Right ventricle myocardium superior (tissue), 1 donor: Measurements from ENCODE around the gene PDCD6IP. TPM values are rescaled to one million over a fixed set of nuclear protein-coding genes. Genes with fewer than 3 reads are reported as not detected.
"Not testable (repeated sequence)": the region's sequence is repeated elsewhere in the genome, so short reads cannot be mapped to it uniquely, and the experiment has no call there.

ENCODE experiments used
- ATAC-seq: fragments of 200-7000 bp; cut with Tn5 transposase; one replicate; pipeline ENCODE4 v1.9.1; 2020; ENCODE audit warnings: mild to moderate bottlenecking; ENCODE audit not compliant: poor library complexity
- DNase-seq: peaks from one replicate; pipeline ENCODE4 v3.0.0-alpha.2; 2020
- intact Hi-C: fragments of 100-400 bp; cut with DNase I; formaldehyde crosslinking; loops from one replicate; pipeline ENCODE4 v1.11.2; 2022
- long read RNA-seq: library from polyadenylated mRNA; unstranded; transcript quantifications from one replicate; pipeline ENCODE4 v2.0.0, GENCODE V29; 2021
- total RNA-seq: library from RNA; stranded (reverse); fragmentation: NEBNext Ultra II Directional; extraction: Animal tissue kit (Norgen Biotek cat#: 25700); gene quantifications from one replicate; pipeline ENCODE4 v1.2.1, GENCODE V29; 2021
- donor health status: DM: no; HTN: yes; CAD: no; lungs with severe emphysema.

PDCD6IP gene, protein sequence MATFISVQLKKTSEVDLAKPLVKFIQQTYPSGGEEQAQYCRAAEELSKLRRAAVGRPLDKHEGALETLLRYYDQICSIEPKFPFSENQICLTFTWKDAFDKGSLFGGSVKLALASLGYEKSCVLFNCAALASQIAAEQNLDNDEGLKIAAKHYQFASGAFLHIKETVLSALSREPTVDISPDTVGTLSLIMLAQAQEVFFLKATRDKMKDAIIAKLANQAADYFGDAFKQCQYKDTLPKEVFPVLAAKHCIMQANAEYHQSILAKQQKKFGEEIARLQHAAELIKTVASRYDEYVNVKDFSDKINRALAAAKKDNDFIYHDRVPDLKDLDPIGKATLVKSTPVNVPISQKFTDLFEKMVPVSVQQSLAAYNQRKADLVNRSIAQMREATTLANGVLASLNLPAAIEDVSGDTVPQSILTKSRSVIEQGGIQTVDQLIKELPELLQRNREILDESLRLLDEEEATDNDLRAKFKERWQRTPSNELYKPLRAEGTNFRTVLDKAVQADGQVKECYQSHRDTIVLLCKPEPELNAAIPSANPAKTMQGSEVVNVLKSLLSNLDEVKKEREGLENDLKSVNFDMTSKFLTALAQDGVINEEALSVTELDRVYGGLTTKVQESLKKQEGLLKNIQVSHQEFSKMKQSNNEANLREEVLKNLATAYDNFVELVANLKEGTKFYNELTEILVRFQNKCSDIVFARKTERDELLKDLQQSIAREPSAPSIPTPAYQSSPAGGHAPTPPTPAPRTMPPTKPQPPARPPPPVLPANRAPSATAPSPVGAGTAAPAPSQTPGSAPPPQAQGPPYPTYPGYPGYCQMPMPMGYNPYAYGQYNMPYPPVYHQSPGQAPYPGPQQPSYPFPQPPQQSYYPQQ
- total RNA-seq, result 131 TPM
- long read RNA-seq, full-length matches to known transcripts, result 132 of 154 reads
- long read RNA-seq, partial matches to known transcripts, result 9 of 154 reads
- long read RNA-seq, other reads (novel, unspliced or antisense), result 13 of 154 reads

DNA sequence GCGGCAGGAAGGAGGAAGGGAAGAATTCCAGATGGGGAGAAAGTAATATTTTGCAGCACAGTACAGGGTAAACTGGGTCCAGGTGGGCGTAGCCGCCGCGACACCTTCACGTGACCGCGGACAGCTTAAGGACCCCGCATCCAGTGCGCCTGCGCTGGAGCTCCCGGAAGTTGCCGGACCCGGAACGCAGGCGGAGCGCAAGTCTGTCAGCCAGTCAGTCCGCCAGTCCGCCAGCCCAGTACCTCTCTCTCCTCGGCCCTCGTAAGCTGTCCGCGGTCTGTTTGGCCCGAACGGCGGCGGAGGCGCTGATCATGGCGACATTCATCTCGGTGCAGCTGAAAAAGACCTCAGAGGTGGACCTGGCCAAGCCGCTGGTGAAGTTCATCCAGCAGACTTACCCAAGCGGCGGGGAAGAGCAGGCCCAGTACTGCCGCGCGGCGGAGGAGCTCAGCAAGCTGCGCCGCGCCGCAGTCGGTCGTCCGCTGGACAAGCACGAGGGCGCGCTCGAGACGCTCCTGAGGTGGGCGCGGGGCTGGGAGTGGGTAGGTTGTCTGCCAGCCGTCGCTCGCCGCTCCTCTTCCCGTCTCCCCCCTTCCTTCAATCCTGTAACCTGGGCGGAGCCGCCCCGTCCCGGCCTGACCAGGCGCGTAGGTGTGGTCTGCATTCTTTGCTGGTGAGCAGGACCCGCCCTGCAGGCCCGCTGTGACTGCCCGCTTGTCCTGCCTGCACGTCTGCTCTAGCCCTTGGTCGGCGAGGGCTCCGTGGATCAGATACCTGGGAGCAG lies at the start of gene PDCD6IP:
Gene PDCD6IP (plus strand): TSS at position 213 of the 784 bp plus-strand sequence. CDS start 99 bp downstream, at position 312.
- intact Hi-C loops, result no loop called here
- ATAC-seq (peak; percentile 96), DNase-seq (peak; percentile 96)

- intact Hi-C loops, result no loop called here
- DNase-seq (no peak), ATAC-seq (no peak)
Observed at GRCh38 chr3:33749546-33750210, 48.8 kb upstream of the PDCD6IP start.

- no peak for DNase-seq
- ATAC-seq, result no peak
- intact Hi-C loops, result no loop called here
Observed at GRCh38 chr3:33750211-33750548, 48.2 kb upstream of the PDCD6IP start.

DNA sequence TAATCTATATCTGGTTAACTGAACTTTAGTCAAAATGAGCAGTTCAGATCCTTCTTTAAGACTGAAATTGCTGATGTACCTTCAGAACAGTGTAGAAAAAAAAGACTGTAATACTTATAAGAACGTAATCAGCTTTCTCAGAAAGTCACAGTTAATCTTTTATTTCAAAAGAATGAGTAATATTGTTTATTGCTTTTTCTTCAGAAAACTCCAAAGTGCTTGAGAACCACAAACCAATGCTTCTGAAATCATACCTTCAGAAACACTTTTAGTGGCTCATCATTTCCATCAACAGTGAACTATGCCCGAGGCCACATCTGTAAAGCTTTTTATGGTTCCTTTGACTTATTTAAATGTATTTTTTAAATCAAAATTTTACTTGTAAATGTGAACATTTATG lies 47.1 kb upstream of the PDCD6IP start:
- intact Hi-C loops, result no loop called here
- no peak for DNase-seq
- ATAC-seq, result no peak

DNA sequence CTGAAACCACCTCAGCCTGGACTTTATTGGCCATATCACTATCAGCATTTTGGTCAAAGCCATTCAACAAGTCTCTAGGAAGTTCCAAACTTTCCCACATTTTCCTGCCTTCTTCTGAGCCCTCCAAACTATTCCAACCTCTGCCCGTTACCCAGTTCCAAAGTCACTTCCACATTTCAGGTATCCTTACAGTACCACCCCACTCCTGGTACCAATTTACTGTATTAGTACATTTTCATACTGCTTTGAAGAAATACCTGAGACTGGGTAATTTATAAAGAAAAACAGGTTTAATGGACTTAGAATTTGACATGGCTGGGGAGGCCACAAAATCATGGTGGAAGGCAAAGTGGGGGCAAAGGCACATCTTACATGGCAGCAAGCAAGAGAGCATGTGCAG lies 44.0 kb upstream of the PDCD6IP start:
- DNase-seq, intact Hi-C loops, ATAC-seq: not testable (repeated sequence)

GRCh38 chr3:33758281-33758680 lies 40.1 kb upstream of the PDCD6IP start:
- DNase-seq (no peak), ATAC-seq (no peak)
- intact Hi-C loops, result no loop called here

GRCh38 chr3:33758864-33759263 lies 39.6 kb upstream of the PDCD6IP start:
- DNase-seq (no peak), ATAC-seq (no peak)
- intact Hi-C loops, result no loop called here

DNA sequence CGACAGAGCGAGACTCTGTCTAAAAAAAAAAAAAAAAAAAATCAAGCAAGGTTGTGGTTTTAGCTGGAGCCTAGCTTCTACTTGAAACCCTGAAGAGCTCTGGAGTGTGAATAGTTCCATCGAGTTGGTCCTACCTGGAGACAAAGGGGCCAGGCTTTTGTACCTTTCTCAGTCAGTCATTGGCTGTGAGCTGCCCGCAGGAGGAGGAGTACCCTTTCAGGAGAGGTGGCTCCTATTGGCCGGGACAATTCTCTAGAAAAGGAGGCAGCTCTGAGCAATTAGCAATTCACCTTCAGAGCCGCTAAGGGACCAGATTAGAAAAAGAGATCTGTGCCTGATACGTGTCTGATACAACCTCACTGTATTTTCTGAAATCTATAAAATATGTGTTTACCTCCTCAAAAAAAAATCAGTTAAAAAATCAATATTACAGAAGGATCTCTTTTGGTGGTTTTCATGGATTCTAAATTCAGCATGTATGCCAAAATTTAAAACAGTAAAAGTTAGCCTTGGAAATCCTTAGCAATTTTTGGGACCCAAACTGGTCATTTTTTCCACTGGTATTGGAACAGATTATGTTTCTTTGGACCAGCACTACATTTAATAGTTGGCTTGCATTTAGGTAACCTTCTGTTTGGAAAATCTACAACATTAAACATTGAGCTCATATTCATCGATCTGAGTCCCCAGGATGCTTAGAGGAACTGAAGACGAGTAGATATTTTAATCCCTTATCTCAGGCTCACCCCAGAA lies 29.7 kb upstream of the PDCD6IP start:
- no peak for DNase-seq
- no peak for ATAC-seq
- intact Hi-C loops, result no loop called here

DNA sequence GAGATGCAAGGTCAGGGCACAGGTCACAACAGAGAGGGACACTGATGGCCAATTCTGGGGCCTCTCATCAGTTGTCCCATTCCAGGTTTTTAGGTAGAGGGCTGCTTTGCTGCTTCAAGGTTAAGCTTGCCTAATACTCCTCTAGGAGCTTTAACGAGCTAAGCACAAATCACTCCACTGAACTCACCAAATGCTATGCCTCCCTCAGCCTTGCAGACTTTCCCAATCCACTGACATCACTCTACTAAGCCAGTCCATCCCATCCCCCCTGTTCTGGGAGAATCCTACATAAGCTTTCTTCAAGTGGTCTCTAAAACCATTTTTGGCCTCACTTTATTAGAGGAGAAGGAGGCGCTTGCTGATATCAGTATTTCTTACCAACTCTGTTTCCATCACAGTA lies 24.8 kb upstream of the PDCD6IP start:
- intact Hi-C loops, result no loop called here
- ATAC-seq (no peak), DNase-seq (no peak)

DNA sequence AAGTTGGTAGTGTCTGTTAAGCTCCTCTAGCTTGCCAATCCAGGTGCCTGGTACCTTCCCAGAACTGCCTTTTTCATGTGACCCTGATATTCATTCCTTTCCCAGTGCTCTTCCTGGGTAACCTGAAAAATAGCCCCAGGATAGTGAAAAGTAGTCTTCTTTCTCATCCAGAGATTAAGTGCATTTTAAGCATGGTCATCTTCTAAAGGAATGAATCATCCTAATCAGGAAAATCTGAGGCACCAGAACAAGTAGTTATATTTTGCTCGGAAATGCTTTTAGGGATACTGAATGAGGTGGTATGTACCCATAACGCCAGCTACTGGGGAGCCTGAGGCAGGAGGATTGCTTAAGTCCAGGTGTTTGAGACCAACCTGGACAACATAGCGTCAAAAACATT lies 23.1 kb upstream of the PDCD6IP start:
- no peak for DNase-seq
- intact Hi-C loops, result no loop called here
- ATAC-seq, result no peak

DNA sequence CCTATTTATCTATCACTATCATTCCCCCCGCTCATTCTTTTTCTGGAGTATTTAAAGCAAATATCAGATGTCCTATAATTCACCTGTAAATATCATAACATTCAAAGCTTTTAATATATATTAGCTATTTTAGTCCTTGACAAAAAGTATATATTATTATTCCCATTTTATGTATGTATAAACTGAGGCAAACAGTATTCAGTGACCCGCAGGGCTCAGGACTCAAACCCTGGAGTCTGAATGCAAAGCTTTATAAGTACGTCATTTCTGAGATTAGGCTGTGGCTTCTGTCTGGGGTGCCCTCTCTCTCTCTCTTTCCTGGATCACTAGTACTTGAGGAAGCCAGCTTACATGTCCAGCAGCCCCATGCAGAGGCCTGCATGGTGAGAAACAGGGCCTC lies 20.4 kb upstream of the PDCD6IP start:
- ATAC-seq, result no peak
- intact Hi-C loops, result no loop called here
- no peak for DNase-seq

DNA sequence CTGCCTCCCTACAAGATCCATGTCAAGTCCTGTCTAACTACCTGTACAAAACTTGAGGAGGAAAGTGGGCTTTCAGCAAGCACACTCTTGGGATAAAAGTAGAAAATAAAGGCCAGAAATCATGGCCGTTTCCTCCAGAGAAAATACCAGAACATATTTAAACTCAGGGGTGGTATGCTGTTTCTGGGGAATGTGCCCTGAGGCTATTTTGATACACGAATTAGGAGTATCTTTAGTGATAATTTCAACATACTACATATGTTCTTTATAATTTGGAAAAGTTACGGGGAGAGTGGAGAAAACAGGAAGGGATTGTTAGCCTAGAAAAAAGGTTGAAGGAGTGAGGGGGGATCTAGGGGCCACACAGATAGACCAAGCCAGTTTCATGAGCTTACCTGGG lies 18.7 kb upstream of the PDCD6IP start:
- DNase-seq (no peak), ATAC-seq (no peak)
- intact Hi-C loops, result no loop called here

DNA sequence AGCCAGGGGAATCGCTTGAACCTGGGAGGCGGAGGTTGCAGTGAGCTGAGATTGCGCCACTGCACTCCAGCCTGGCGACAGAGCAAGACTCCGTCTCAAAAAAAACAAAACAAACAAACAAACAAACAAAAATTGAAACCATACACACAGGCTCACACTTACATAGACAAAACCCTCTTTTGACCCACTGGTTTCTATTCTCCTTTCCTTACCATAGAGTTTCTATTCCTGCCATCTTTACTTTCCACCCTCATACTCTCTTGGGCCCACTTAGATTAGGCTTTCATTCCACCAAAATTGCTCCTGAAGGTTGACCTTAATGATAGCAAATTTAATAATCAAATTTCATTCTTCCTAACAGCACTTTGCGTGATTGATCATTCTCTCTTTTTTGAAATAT lies 17.0 kb upstream of the PDCD6IP start:
- DNase-seq, ATAC-seq, intact Hi-C loops: not testable (repeated sequence)

GRCh38 chr3:33786565-33787327 lies 11.7 kb upstream of the PDCD6IP start:
- no peak for DNase-seq
- intact Hi-C loops, result loop anchor here (5.0 kb wide), 1 partner anchor 149 kb away; no protein-coding TSS in a partner anchor
- ATAC-seq, result peak; percentile 43

GRCh38 chr3:33787328-33788009 lies 11.0 kb upstream of the PDCD6IP start:
- ATAC-seq (peak; percentile 94), DNase-seq (no peak)
- intact Hi-C loops, result loop anchor here (5.0 kb wide), 1 partner anchor 150 kb away; no protein-coding TSS in a partner anchor

DNA sequence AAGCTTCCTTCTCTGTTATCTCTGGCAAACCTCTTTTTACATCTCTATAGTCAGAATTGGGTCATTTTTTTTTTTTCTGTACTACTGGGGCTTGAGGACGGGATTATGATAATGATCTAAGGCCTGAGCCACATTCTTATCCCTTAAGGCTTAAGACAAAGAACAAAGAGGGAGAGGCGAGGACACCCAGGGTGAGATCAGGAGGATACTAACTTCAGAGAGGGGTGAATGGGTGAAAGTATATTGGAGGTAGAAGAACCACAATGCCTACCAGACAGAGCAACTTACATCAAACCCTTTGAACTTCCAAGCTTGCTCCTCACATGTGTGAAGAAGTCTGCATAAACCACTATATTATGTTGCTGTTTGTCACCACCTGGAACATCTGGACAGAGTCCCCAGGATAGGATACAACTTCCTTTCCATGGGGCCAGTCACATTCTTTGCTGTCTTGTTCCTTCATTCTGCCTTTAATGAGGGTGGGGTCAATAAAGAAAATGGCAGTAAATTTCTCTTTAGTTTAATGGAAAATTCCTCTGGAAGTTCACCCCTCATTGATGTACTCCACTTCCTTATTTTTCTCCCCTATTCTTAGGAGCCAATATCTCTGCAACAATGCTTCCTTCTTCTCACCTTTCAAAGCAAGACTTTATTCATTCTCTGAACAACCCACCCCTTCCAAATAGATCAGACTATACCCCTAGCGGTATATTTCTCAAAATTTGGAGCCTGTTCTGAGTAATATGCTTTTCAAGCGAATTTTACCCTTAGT lies 9.1 kb upstream of the PDCD6IP start:
- intact Hi-C loops, result loop anchor here (5.0 kb wide), 1 partner anchor 152 kb away; no protein-coding TSS in a partner anchor
- DNase-seq (no peak), ATAC-seq (no peak)
